K562 (cell line): ENCODE data around the gene SCAMP1. TPM values are rescaled to one million over a fixed set of nuclear protein-coding genes. Genes with fewer than 3 reads are reported as not detected.

Source experiments
- CREB5 ChIP-seq: fragments of 250-450 bp; sonication (Bioruptor Pico); IDR thresholded peaks from 2 replicates; pipeline ENCODE4 v1.5.0; 2020; ENCODE audit warnings: mild to moderate bottlenecking
- ELK1 ChIP-seq: sonication (generic); formaldehyde crosslinking; IDR thresholded peaks from 2 replicates; pipeline ENCODE4 v1.8.1; 2022; ENCODE audit warnings: missing genetic modification reagents
- ETS2 ChIP-seq: IDR thresholded peaks from 2 replicates; pipeline ENCODE4 v1.6.1; 2016; ENCODE audit warnings: borderline replicate concordance, missing genetic modification characterization, mild to moderate bottlenecking, moderate library complexity, missing compliant biosample characterization; ENCODE audit not compliant: poor library complexity, severe bottlenecking
- HDAC8 ChIP-seq: fragments of 450-650 bp; IDR thresholded peaks from 2 replicates; pipeline ENCODE4 v1.6.1; 2016; ENCODE audit warnings: mild to moderate bottlenecking, missing genetic modification characterization, moderate library complexity, missing compliant biosample characterization
- JUNB ChIP-seq: fragments of 450-650 bp; formaldehyde crosslinking; conservative IDR thresholded peaks from 2 replicates; pipeline ENCODE4 v1.4.0; 2020; ENCODE audit warnings: mild to moderate bottlenecking
- KDM2B ChIP-seq: fragments of 250-450 bp; sonication (Bioruptor Pico); IDR thresholded peaks from 2 replicates; pipeline ENCODE4 v1.8.0; 2021; ENCODE audit warnings: mild to moderate bottlenecking, moderate library complexity
- LEF1 ChIP-seq: fragments of 450-650 bp; IDR thresholded peaks from 2 replicates; pipeline ENCODE4 v1.6.1; 2016; ENCODE audit warnings: mild to moderate bottlenecking
- NR2C1 ChIP-seq, 2 experiments: fragments of 450-650 bp; IDR thresholded peaks; 2 replicates each; pipeline ENCODE4 v1.6.1; 2017; ENCODE audit warnings: mild to moderate bottlenecking in 2 of 2, antibody characterized with exemption in 1 of 2, inconsistent platforms in 1 of 2, missing compliant biosample characterization in 1 of 2, missing genetic modification characterization in 1 of 2
- NR2F6 ChIP-seq: fragments of 450-650 bp; formaldehyde crosslinking; IDR thresholded peaks from 2 replicates; pipeline ENCODE4 v1.4.0; 2020; ENCODE audit warnings: mild to moderate bottlenecking
- TBP ChIP-seq: optimal IDR thresholded peaks from 2 replicates; pipeline ENCODE3; 2011; ENCODE audit warnings: low read depth, low read length, improper control_type of control experiment
- ZNF561 ChIP-seq: fragments of 450-650 bp; formaldehyde crosslinking; conservative IDR thresholded peaks from 2 replicates; pipeline ENCODE4 v1.4.0; 2020; ENCODE audit warnings: mild to moderate bottlenecking, moderate library complexity
- polyA plus RNA-seq, 8 experiments: library from polyadenylated mRNA; depleted of rRNA in 4 of 8; stranded (reverse) in 5 of 8; unstranded in 3 of 8; fragments of >200 nt; fragmentation: Nextera tagmentation in 2 of 8; fragmentation: Illumina TruSeq in 1 of 8; extraction: Ambion mirVana in 2 of 8; extraction: Trizol in 1 of 8; gene quantifications; 2 replicates each; pipeline versions ENCODE4 v1.2.1 to v1.2.3, GENCODE V29; 2011 to 2014; ENCODE audit warnings: inconsistent platforms in 1 of 8, missing spikeins in 1 of 8
- total RNA-seq, 7 experiments: library from RNA; depleted of rRNA in 6 of 7; stranded (reverse); fragments of >200 nt in 6 of 7; fragmentation: Illumina TruSeq in 2 of 7; extraction: Trizol in 2 of 7; gene quantifications; 2 replicates each; pipeline versions ENCODE4 v1.2.1 to v1.2.3, GENCODE V29; 2011 to 2021; ENCODE audit warnings: low replicate concordance in 1 of 7
- TF ChIP-seq, protein P1 (sequence below): fragments of 450-650 bp; IDR thresholded peaks from 2 replicates; pipeline ENCODE4 v1.6.1; 2017; ENCODE audit warnings: mild to moderate bottlenecking, moderate library complexity
- TF ChIP-seq, protein P2 (sequence below), 2 experiments: fragments of 150-350 bp in 1 of 2; IDR thresholded peaks; 2 replicates each; pipeline ENCODE4 v1.6.1; 2012 to 2016; ENCODE audit warnings: low read depth in 2 of 2, low read length in 2 of 2, mild to moderate bottlenecking in 1 of 2, moderate library complexity in 1 of 2
- TF ChIP-seq, protein P3 (sequence below): sonication (generic); formaldehyde crosslinking; IDR thresholded peaks from 2 replicates; pipeline ENCODE4 v1.8.1; 2023; ENCODE audit warnings: mild to moderate bottlenecking, missing genetic modification reagents, moderate library complexity
- TF ChIP-seq, protein P4 (sequence below): fragments of 450-650 bp; formaldehyde crosslinking; IDR thresholded peaks from 2 replicates; pipeline ENCODE4 v1.4.0; 2022; ENCODE audit warnings: missing genetic modification characterization

Gene SCAMP1
- total and polyA plus RNA-seq, 9 of the 15 experiments (the other 6 are each of a cell fraction or from before 2014, with no cell fraction given) = 5.4 to 23.9 (median 13.8) TPM

DNA sequence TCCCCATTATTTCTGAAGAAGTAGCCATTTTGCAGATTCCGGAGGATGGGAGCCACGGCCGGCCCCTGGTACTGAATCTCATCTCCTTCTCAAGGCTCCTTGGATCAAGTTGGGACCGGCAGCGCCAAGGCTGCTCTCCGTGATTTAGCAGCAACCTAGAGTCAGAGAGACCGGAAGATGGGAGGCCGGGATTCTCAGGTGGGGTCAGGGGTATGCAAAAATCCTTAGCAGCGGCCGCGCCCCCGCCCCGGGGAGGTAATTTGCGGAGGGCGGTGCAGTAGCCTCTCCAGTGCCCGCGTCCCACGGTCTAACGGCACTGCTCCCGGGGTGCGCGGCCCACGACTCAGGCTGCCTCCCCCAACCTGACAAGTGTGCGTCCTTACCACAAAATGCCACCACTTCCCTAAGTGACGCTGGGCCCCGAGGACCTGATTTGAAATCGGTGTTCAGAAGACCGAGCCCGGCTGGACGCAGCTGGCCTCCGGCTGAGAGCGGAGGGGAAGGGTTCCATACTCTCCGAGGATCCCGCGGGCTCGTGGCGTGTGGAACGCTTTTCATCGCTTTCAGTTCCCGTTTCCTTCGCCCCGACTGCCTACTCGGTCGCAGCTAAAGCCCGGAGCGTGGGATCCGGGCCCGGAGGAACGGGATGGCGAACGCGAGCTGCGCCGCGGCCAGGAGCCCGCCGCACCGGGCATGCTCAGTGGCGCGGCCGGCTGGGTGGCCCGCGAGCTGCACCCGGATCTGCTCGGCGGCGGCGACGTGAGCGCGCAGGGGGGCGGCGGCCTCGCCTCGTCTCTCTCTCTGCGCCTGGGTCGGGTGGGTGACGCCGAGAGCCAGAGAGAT is at the start of gene SCAMP1 (continued):
- TF ChIP-seq ELK1 (CRISPR knock-in tag) (no peak), CREB5 (CRISPR knock-in tag) (no peak), ETS2 (tag) (no peak), KDM2B (no peak), LEF1 (no peak), NR2C1 (IDR thresholded peaks at IDR 0.05) (0 out of 2 replicates have a peak, but pooled peaks have one; percentile 24), NR2C1 (tag; IDR thresholded peaks at IDR 0.05) (no peak), TBP (peak; percentile 85), HDAC8 (tag) (no peak), ZNF561 (no peak), JUNB (CRISPR knock-in tag) (no peak), NR2F6 (CRISPR knock-in tag) (no peak)
- TF ChIP-seq, protein P1, sequence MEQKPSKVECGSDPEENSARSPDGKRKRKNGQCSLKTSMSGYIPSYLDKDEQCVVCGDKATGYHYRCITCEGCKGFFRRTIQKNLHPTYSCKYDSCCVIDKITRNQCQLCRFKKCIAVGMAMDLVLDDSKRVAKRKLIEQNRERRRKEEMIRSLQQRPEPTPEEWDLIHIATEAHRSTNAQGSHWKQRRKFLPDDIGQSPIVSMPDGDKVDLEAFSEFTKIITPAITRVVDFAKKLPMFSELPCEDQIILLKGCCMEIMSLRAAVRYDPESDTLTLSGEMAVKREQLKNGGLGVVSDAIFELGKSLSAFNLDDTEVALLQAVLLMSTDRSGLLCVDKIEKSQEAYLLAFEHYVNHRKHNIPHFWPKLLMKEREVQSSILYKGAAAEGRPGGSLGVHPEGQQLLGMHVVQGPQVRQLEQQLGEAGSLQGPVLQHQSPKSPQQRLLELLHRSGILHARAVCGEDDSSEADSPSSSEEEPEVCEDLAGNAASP = no peak
- TF ChIP-seq, protein P2, sequence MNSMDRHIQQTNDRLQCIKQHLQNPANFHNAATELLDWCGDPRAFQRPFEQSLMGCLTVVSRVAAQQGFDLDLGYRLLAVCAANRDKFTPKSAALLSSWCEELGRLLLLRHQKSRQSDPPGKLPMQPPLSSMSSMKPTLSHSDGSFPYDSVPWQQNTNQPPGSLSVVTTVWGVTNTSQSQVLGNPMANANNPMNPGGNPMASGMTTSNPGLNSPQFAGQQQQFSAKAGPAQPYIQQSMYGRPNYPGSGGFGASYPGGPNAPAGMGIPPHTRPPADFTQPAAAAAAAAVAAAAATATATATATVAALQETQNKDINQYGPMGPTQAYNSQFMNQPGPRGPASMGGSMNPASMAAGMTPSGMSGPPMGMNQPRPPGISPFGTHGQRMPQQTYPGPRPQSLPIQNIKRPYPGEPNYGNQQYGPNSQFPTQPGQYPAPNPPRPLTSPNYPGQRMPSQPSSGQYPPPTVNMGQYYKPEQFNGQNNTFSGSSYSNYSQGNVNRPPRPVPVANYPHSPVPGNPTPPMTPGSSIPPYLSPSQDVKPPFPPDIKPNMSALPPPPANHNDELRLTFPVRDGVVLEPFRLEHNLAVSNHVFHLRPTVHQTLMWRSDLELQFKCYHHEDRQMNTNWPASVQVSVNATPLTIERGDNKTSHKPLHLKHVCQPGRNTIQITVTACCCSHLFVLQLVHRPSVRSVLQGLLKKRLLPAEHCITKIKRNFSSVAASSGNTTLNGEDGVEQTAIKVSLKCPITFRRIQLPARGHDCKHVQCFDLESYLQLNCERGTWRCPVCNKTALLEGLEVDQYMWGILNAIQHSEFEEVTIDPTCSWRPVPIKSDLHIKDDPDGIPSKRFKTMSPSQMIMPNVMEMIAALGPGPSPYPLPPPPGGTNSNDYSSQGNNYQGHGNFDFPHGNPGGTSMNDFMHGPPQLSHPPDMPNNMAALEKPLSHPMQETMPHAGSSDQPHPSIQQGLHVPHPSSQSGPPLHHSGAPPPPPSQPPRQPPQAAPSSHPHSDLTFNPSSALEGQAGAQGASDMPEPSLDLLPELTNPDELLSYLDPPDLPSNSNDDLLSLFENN (IDR thresholded peaks at IDR 0.05; ENCODE audit: low read depth in 2 of 2, low read length in 2 of 2) = peak in 1 of 2 experiments; percentile 60; a peak in 1 of 4 replicates
- TF ChIP-seq, protein P3, sequence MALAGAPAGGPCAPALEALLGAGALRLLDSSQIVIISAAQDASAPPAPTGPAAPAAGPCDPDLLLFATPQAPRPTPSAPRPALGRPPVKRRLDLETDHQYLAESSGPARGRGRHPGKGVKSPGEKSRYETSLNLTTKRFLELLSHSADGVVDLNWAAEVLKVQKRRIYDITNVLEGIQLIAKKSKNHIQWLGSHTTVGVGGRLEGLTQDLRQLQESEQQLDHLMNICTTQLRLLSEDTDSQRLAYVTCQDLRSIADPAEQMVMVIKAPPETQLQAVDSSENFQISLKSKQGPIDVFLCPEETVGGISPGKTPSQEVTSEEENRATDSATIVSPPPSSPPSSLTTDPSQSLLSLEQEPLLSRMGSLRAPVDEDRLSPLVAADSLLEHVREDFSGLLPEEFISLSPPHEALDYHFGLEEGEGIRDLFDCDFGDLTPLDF = peak; percentile 68; the same call in 1 of the 2 replicates
- TF ChIP-seq, protein P4, sequence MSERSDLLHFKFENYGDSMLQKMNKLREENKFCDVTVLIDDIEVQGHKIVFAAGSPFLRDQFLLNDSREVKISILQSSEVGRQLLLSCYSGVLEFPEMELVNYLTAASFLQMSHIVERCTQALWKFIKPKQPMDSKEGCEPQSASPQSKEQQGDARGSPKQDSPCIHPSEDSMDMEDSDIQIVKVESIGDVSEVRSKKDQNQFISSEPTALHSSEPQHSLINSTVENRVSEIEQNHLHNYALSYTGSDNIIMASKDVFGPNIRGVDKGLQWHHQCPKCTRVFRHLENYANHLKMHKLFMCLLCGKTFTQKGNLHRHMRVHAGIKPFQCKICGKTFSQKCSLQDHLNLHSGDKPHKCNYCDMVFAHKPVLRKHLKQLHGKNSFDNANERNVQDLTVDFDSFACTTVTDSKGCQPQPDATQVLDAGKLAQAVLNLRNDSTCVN = no peak
